Small intestine (tissue), 7 donors: ENCODE data around the gene IL21. TPM values are rescaled to one million over a fixed set of nuclear protein-coding genes. Genes with fewer than 3 reads are reported as not detected.

Experiments used
- DNase-seq, 2 donors: peaks; one replicate each; pipeline versions ENCODE4 v3.0.0 to v3.0.0-alpha.2; 2013
- FAIRE-seq: peaks from 2 replicates; lab custom pipeline; 2012; peaks lifted over from hg19 to GRCh38; lab: Jason Lieb, UNC
- H3K27ac ChIP-seq, 3 donors: one replicate each; pipeline ENCODE4 v1.5.1; 2013; ENCODE audit warnings: low read length in 2 of 3, mild to moderate bottlenecking in 2 of 3, control low read depth in 1 of 3, inconsistent platforms in 1 of 3, low read depth in 1 of 3, moderate library complexity in 1 of 3
- H3K27me3 ChIP-seq, 3 donors: one replicate each; pipeline ENCODE4 v1.6.1; 2013; ENCODE audit warnings: low read length in 3 of 3, inconsistent platforms in 1 of 3; ENCODE audit not compliant: control insufficient read depth in 3 of 3, insufficient read depth in 3 of 3
- H3K36me3 ChIP-seq, 3 donors: one replicate each; pipeline ENCODE4 v1.6.1; 2013; ENCODE audit warnings: low read length in 3 of 3, inconsistent platforms in 1 of 3, low read depth in 1 of 3, mild to moderate bottlenecking in 1 of 3, moderate library complexity in 1 of 3; ENCODE audit not compliant: control insufficient read depth in 3 of 3, insufficient read depth in 2 of 3
- H3K4me1 ChIP-seq, 3 donors: one replicate each; pipeline ENCODE4 v1.6.1; 2013; ENCODE audit warnings: low read length in 2 of 3, inconsistent platforms in 1 of 3, low read depth in 1 of 3, mild to moderate bottlenecking in 1 of 3, moderate library complexity in 1 of 3; ENCODE audit not compliant: control insufficient read depth in 3 of 3, insufficient read depth in 2 of 3
- H3K4me3 ChIP-seq, 3 donors: one replicate each; pipeline ENCODE4 v1.5.1; 2013; ENCODE audit warnings: low read length in 3 of 3, control low read depth in 1 of 3, inconsistent platforms in 1 of 3, low read depth in 1 of 3, mild to moderate bottlenecking in 1 of 3, moderate library complexity in 1 of 3
- H3K9me3 ChIP-seq, 2 donors: one replicate each; pipeline ENCODE4 v1.6.1; 2013; ENCODE audit warnings: low read depth in 1 of 2, low read length in 1 of 2; ENCODE audit not compliant: control insufficient read depth in 2 of 2, insufficient read depth in 1 of 2
- WGBS, 3 donors: extraction: QIAGEN DNeasy Blood & Tissue Kit; methylation state at CpG; one replicate each; pipeline ENCODE4 v1.1.7; 2013; 5-methylcytosine and 5-hydroxymethylcytosine counted together
- polyA plus RNA-seq, 4 donors: library from polyadenylated mRNA; stranded (reverse) in 3 of 4; unstranded in 1 of 4; fragments of 200-250 nt in 3 of 4; fragments of 120-200 nt in 1 of 4; gene quantifications; one replicate each; pipeline versions ENCODE4 v1.2.1 to v1.2.3, GENCODE V29; 2013
- donor health status: healthy with polysubstance abuse.
- donor health status: control.
- donor health status: control.
- donor health status: Bipolar disorder and iron deficiency.
- donor health status: healthy.

IL21 gene
- polyA plus RNA-seq, 4 donors: not detected

GRCh38 chr4:122647656-122648055 is 26.8 kb upstream of the IL21 start:
- Histone ChIP-seq H3K27ac (no peak overlapping the region), H3K4me3 (no peak overlapping the region), H3K9me3 (no peaks in the 10 kb centered on the region), H3K4me1 (no peaks in the 10 kb centered on the region), H3K36me3 (no peaks in the 10 kb centered on the region), H3K27me3 (no peaks in the 10 kb centered on the region)
- FAIRE-seq (no peak), DNase-seq (no peak)
- WGBS, 3 donors: 82 to 83% (median 83%) methylated on average over 3 of the region's 3 CpGs

GRCh38 chr4:122643257-122643656 is 22.4 kb upstream of the IL21 start:
- Histone ChIP-seq H3K27ac (no peak overlapping the region), H3K27me3 (no peaks in the 10 kb centered on the region), H3K4me1 (no peaks in the 10 kb centered on the region), H3K9me3 (no peaks in the 10 kb centered on the region), H3K36me3 (no peaks in the 10 kb centered on the region), H3K4me3 (no peak overlapping the region)
- FAIRE-seq: no peak
- DNase-seq: no peak
- WGBS, 3 donors: 75 to 91% (median 82%) methylated on average over 2 of the region's 2 CpGs

DNA sequence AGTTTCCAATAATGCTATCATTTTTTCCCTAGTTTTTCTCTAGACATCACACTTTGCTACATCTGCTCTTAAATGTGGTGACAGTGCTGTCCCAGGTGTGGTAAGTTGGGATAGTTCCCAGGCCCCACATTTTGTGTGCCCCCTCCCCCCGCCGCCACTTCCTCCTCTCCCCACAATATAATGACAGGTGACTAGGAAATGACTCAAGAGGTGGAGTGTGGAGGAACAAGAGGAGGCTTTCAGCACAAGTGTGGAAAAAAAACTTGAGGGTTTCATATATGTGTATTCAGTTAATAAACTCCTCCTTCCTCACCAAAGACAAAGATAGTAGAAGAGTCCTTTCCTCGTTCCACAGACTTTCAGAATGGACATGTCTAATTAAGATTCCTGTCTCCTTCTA is 18.3 kb upstream of the IL21 start:
- H3K4me1 ChIP-seq: no peaks in the 10 kb centered on the region
- WGBS, 3 donors: 49 to 62% (median 61%) methylated on average over 3 of the region's 3 CpGs
- H3K9me3 ChIP-seq: no peaks in the 10 kb centered on the region
- H3K27ac ChIP-seq: no peak overlapping the region
- H3K4me3 ChIP-seq: no peak overlapping the region
- H3K27me3 ChIP-seq: no peaks in the 10 kb centered on the region
- DNase-seq: peak in 1 of 2 donors; percentile 4
- no peaks in the 10 kb centered on the region for H3K36me3 ChIP-seq
- no peak for FAIRE-seq

- FAIRE-seq (no peak), DNase-seq (no peak)
- Histone ChIP-seq H3K9me3 (no peaks in the 10 kb centered on the region), H3K4me3 (no peak overlapping the region), H3K4me1 (no peaks in the 10 kb centered on the region), H3K27me3 (no peaks in the 10 kb centered on the region), H3K27ac (no peak overlapping the region), H3K36me3 (no peaks in the 10 kb centered on the region)
- WGBS, 3 donors: 61 to 74% (median 73%) methylated on average over 3 of the region's 3 CpGs
Measured at GRCh38 chr4:122636697-122637096, 15.8 kb upstream of the IL21 start.

DNA sequence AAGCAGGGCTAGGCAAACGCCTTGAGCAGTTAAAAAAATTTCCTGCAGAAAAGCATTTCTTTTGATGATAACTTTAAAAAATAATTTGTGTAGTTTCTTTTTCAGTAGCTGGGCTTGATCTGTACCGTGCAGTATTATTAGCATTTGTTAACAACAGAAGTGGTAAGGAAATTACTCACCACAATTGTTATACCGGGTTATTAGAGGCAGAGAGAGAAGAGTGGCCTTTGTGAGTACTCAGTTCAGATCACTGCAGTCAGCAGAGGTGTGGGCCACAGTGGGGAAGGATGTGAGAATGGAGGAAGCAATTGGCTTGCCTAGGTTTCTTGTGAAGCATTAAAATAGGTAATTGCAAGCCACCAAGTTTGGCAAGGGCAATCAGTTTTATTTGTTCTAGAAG is 14.3 kb upstream of the IL21 start:
- Histone ChIP-seq H3K36me3 (no peaks in the 10 kb centered on the region), H3K4me3 (no peak overlapping the region), H3K27ac (no peak overlapping the region), H3K4me1 (no peaks in the 10 kb centered on the region), H3K27me3 (no peaks in the 10 kb centered on the region), H3K9me3 (no peaks in the 10 kb centered on the region)
- DNase-seq: peak in 1 of 2 donors; percentile 18
- 52 to 65% (median 58%) methylated on average over 3 of the region's 3 CpGs for WGBS, 3 donors
- FAIRE-seq: no peak

DNA sequence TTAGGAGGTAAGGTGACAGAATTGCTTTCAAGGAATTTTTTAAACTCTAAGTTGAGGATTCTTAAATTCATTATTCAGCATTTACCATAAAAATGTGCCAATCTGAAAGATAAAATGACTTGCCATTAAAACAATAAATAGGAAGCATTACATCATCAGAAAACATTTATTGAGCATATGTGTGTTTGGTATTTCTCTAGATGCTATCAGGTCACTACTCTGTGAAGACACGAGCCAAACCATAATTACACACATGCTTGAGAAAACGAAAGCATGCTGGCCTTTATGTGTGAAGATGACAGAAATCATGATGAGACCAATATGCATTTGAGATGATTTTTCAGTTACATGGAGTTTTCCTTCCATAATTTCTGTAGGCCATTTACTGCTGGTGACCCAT is 12.3 kb upstream of the IL21 start:
- Histone ChIP-seq H3K27me3 (peaks cover 0 to 3% (median 0%) of the 10 kb centered on the region in 3 donors), H3K4me1 (no peaks in the 10 kb centered on the region), H3K4me3 (no peak overlapping the region), H3K27ac (no peak overlapping the region), H3K9me3 (no peaks in the 10 kb centered on the region), H3K36me3 (no peaks in the 10 kb centered on the region)
- FAIRE-seq (no peak), DNase-seq (peak in 1 of 2 donors; percentile 7)
- WGBS, 3 donors: 46 to 51% (median 48%) methylated on average over 2 of the region's 2 CpGs

DNA sequence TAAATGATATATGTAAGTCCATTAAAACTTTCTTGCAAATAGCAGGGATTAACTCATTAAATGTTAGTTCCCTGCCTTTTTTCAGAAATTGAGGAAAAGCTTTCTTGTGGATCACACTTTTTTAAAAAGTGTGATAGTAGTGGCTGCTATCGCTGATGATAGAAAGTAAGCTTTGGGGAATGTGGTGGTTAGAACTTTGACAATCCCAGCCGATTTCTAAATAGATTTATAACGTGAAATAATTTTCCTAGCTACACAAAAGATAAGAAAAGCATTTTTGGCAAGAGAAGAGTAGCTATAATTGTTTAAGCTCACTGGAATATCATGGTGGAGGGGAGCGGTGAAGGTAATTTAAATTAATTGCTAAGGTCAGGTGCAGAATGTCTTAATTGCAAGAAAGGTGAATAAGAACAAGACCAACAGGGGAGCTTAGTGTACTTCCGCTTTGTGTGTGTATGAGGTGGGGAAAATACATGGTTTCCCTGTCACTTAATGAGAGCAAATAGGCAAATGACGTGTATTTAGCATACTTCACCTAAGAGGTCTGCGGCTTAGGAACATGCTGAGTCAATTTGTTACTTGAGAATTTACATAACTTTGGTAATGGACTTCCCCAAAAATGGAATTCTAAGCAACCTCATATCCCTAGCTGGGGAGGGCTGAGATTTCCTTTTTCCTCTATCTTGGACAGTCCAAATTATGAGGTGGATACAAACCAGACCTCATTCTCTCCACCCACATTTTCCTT is 11.7 kb upstream of the IL21 start:
- peak in 1 of 2 donors; percentile 13 for DNase-seq
- H3K9me3 ChIP-seq: no peaks in the 10 kb centered on the region
- no peak for FAIRE-seq
- H3K4me3 ChIP-seq: no peak overlapping the region
- WGBS, 3 donors: 46 to 66% (median 54%) methylated on average over 7 of the region's 7 CpGs
- peaks cover 0 to 3% (median 0%) of the 10 kb centered on the region in 3 donors for H3K27me3 ChIP-seq
- no peaks in the 10 kb centered on the region for H3K4me1 ChIP-seq
- H3K27ac ChIP-seq: no peak overlapping the region
- no peaks in the 10 kb centered on the region for H3K36me3 ChIP-seq

DNA sequence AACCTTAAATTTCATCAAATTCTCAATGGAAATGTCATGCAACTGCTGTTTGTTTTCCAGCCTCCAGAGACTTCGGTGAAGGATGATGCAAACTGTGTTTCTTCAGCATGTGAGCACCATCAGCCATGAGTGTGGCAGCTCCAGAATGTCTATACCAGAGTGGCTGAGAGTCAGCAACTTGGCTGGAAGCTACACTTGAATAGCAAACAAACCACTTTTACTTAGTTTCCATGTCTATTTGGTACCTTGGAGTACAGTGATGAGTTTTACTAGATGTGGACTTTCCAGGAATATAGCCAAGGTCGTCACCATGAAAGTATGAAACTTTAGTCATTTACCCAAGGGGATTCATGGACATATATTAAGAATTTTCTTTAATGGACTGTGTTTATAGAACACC is 4.3 kb upstream of the IL21 start:
- Histone ChIP-seq H3K4me3 (no peak overlapping the region), H3K36me3 (no peaks in the 10 kb centered on the region), H3K4me1 (no peaks in the 10 kb centered on the region), H3K27ac (no peak overlapping the region), H3K27me3 (peaks cover 0 to 3% (median 2%) of the 10 kb centered on the region in 3 donors), H3K9me3 (peaks cover 0 to 1% of the 10 kb centered on the region in 2 donors)
- WGBS, 3 donors: 55 to 76% (median 71%) methylated on average over 2 of the region's 2 CpGs
- no peak for FAIRE-seq
- DNase-seq: no peak

DNA sequence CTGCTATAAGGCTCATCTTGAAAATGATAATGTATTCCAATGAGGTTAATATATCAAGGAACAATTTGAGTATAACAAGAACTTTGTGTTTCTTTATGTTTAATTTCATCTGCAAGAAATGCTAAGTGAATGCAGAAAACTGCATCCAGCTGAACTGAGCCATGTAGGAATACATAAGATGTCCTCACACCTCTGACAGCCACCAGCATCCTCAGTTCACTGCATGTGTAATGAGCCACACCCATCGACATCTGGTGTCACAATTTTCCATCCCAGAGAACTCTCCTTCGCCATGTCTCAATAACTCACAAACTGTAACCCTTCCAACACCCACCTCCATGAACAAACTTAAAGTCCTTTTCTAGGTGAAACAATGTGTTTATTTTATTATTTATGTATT is 3.3 kb upstream of the IL21 start:
- DNase-seq (no peak), FAIRE-seq (no peak)
- Histone ChIP-seq H3K4me3 (no peak overlapping the region), H3K27ac (no peak overlapping the region), H3K36me3 (no peaks in the 10 kb centered on the region), H3K27me3 (peaks cover 0 to 2% (median 0%) of the 10 kb centered on the region in 3 donors), H3K9me3 (peaks cover 0 to 1% of the 10 kb centered on the region in 2 donors), H3K4me1 (no peaks in the 10 kb centered on the region)
- 61 to 81% (median 73%) methylated on average over 2 of the region's 2 CpGs for WGBS, 3 donors
